Choroid plexus epithelial cell (primary cell): Measurements from ENCODE around the gene GOLIM4.
A peak's percentile ranks its signal among the peaks of the same experiment; 100 is the strongest.

ENCODE experiments used
- DNase-seq: peaks from one replicate; pipeline ENCODE4 v3.0.0-alpha.2; 2010; ENCODE audit warnings: low read depth
- H3K4me3 ChIP-seq: 2 replicates; pipeline ENCODE4 v1.5.1; 2011; ENCODE audit warnings: low read depth, mild to moderate bottlenecking, control low read depth, low read length, moderate library complexity
- TF ChIP-seq, protein P1 (sequence below): conservative IDR thresholded peaks from 2 replicates; pipeline ENCODE4 v1.5.1; 2011; ENCODE audit warnings: low read depth, mild to moderate bottlenecking, control low read depth, inconsistent platforms, low read length, moderate library complexity

GOLIM4 gene

DNA sequence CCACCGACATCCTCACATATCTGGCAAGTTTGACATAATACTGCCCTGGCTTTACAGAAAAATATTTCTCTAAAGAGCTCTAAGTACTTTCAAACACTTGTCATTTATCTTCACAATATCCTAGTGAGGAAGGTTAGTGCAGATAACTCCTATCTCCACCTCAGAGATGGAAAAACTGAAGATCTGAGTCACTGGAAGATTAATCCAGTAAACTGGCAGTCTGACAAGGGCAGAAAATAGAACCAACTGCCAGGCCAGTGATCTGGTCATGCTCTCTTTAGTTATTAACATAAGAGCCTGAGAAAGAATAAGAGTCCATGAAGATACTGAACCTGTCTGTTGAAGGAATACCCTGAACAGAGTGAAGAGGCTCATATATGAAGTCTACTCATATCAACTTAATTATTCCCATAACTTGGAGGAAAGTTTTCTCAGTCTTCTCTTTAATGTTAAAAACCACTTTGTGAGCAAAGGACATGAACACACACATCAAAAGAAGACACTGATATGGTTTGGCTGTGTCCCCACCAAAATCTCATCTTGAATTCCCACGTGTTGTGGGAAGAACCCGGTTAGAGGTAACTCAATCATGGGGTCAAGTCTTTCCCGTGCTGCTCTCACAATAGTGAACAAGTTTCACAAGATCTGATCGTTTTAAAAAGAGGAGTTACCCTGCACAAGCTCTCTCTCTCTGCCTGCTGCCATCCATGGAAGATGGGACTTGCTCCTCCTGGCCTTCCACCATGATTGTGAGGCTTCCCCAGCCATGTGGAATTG lies 61.4 kb downstream of the GOLIM4 start:
- peak; percentile 58 for DNase-seq
- TF ChIP-seq, protein P1, sequence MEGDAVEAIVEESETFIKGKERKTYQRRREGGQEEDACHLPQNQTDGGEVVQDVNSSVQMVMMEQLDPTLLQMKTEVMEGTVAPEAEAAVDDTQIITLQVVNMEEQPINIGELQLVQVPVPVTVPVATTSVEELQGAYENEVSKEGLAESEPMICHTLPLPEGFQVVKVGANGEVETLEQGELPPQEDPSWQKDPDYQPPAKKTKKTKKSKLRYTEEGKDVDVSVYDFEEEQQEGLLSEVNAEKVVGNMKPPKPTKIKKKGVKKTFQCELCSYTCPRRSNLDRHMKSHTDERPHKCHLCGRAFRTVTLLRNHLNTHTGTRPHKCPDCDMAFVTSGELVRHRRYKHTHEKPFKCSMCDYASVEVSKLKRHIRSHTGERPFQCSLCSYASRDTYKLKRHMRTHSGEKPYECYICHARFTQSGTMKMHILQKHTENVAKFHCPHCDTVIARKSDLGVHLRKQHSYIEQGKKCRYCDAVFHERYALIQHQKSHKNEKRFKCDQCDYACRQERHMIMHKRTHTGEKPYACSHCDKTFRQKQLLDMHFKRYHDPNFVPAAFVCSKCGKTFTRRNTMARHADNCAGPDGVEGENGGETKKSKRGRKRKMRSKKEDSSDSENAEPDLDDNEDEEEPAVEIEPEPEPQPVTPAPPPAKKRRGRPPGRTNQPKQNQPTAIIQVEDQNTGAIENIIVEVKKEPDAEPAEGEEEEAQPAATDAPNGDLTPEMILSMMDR = no peak
- H3K4me3 ChIP-seq = no peak overlapping the region

DNA sequence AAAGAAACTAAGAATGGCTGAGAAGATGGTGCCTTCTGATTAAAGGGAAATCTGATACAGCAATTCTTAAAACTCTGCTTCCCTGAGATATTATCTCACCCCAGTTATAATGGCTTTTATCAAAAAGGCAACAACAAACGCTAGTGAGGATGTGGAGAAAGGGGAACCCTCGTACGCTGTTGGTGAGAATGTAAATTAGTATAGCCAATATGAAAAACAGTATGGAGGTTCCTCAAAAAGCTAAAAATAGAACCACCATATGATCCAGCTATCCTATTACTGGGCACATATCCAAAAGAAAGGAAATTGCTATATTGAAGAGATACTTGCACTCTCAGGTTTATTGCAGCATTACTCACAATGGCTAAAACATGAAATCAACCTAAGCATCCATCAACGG lies 65.1 kb downstream of the GOLIM4 start:
- no peak overlapping the region for H3K4me3 ChIP-seq
- TF ChIP-seq, protein P1 = no peak
- peak; percentile 67 for DNase-seq

DNA sequence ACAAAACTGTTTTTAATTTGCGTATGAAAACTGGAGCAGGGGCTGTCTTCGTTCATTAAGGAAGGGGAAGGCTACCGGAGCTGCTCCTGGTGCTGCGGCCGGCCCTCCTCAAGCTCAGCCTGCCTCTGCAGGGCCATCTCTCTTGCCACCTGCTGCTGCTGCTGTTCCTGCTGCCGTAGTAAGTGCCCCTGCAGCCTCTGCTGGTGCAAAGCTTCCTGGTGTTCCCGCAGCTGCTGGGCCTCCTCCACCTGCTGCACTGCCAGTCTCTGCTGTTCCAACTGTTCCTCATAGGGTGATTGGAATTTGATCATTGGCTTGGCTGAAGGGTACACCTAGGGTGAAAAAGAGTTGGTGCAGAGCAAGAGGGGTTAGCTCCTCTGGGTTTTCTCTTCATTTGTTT lies 66.0 kb downstream of the GOLIM4 start:
- DNase-seq = no peak
- no peak overlapping the region for H3K4me3 ChIP-seq
- TF ChIP-seq, protein P1 = no peak

DNA sequence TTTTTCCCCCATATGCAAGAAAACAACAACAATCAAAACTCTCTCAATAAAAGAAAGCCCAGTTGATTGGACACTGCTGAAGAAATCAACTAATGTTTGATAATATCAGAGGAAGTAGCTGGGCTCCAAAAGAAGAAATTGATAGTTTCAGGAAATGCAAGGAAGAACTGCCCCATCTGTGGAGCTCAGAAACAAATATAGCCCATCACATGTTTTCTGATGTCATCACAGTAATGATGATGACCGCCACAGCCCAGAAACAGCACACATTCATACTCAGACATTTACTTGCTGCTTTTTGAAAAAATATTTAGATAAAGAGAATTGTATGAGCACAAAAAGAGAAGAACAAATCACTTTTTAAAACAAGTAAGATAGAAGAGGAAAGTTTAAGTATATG lies 67.6 kb downstream of the GOLIM4 start:
- H3K4me3 ChIP-seq = no peak overlapping the region
- no peak for DNase-seq

DNA sequence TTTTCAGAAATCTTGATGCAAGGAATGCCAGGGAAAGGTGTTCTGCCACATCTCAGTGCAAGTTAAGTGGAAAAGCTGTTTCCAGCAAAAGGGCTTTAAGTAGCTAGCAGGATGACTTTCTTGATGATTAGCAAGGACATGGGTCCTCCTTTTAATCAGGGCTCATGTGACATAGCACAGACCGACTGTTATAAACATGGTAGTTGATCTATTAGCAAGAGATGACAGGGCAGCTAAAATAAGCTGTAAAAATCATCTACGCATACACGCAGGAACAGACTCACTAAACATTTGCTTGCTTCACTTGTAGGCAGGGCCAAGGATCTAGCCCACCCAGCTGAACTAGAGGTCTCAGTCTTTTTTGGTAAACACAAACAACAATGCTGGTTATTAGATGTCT lies 69.0 kb downstream of the GOLIM4 start:
- no peak for DNase-seq
- H3K4me3 ChIP-seq = no peak overlapping the region
- TF ChIP-seq, protein P1 = no peak

More for the DNA sequence above, 67.6 kb downstream of the GOLIM4 start:
- TF ChIP-seq, protein P1 = no peak

DNA sequence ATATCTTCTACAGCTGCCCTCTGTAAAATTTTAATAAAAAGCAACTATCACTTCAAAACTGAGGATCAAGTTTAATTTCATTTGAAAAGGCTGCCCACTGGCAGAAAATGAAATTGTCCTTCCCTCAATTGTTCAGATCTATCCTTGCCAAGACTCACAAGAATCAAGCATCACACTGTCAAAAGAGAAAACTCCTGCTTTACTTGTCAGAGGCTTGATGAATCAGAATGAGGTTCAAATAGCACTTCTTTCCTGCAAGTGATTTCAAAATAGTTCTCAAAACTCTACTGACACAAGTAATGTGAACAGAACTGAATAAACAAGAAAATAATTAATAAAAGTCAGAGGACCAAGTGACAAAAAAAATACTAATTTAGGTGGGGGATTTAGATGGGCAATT lies 70.6 kb downstream of the GOLIM4 start:
- no peak overlapping the region for H3K4me3 ChIP-seq
- TF ChIP-seq, protein P1 = no peak
- peak; percentile 58 for DNase-seq

DNA sequence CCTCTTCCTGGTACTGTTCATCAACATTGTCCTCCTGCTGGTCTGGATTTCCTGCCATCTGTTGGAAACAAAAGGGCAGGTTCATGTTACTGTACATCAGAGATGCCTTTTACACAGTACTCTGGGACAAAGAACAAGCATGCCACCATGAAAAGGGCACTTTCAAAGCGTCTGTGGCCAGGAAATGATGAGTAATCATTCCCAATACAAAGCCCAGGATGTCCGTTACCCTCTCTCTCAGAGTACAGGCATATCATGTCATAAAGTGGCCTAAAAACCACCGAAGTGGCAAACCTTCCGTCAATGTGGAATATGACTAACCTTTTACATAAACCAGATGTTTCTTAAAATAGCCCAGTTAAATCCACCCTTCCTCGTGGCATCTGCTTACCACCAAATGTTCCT lies 71.2 kb downstream of the GOLIM4 start:
- DNase-seq = peak; percentile 87
- TF ChIP-seq, protein P1 = peak; percentile 4
- no peak overlapping the region for H3K4me3 ChIP-seq
